Measurements from ENCODE around the gene ATN1.
"Not testable (repeated sequence)": the region's sequence is repeated elsewhere in the genome, so short reads cannot be mapped to it uniquely, and the experiment has no call there.

ATN1 gene, protein sequence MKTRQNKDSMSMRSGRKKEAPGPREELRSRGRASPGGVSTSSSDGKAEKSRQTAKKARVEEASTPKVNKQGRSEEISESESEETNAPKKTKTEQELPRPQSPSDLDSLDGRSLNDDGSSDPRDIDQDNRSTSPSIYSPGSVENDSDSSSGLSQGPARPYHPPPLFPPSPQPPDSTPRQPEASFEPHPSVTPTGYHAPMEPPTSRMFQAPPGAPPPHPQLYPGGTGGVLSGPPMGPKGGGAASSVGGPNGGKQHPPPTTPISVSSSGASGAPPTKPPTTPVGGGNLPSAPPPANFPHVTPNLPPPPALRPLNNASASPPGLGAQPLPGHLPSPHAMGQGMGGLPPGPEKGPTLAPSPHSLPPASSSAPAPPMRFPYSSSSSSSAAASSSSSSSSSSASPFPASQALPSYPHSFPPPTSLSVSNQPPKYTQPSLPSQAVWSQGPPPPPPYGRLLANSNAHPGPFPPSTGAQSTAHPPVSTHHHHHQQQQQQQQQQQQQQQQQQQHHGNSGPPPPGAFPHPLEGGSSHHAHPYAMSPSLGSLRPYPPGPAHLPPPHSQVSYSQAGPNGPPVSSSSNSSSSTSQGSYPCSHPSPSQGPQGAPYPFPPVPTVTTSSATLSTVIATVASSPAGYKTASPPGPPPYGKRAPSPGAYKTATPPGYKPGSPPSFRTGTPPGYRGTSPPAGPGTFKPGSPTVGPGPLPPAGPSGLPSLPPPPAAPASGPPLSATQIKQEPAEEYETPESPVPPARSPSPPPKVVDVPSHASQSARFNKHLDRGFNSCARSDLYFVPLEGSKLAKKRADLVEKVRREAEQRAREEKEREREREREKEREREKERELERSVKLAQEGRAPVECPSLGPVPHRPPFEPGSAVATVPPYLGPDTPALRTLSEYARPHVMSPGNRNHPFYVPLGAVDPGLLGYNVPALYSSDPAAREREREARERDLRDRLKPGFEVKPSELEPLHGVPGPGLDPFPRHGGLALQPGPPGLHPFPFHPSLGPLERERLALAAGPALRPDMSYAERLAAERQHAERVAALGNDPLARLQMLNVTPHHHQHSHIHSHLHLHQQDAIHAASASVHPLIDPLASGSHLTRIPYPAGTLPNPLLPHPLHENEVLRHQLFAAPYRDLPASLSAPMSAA (N-terminal part only)
- 2.1 to 38.3 (median 5.0) reads per million in 18 experiments for total RNA-seq

DNA sequence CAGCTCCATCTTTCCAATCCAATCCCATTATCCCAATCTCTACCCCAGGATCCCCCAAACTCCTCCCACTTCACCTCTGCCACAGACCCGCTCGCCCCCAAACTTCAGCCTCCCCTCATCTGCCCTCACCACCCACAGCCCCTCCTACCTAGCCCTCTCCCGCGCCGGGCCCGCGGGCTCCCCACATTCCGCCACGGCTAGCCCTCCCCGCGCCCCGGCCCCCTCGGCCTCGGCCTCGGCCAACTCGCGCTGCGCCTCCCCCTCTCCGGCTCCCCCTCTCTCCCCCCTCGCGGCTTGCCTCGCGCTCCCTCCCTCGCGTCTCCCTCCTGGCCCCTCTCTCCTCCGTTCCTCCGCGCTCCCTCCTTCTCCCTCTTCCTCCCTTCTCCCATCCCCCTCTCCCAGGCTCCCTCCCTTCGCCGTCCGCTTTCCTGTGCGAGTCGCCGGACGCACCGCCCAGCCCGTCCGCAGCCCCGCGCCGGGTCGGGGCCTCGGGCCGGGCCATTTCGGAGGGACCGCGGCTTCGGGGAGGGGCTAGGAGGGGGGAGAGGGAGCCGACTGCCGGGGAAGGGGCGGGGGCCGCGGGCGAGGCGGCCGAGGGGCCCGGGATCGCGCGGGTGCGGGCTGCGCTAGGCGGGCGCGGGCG is at the start of gene ATN1:
ATN1 (plus strand) TSS at position 581 of the 643 bp plus-strand sequence. CDS start 6,043 bp downstream, outside the sequence.
- peak in 1 of 2 donors; percentile 14 for DNase-seq

DNA sequence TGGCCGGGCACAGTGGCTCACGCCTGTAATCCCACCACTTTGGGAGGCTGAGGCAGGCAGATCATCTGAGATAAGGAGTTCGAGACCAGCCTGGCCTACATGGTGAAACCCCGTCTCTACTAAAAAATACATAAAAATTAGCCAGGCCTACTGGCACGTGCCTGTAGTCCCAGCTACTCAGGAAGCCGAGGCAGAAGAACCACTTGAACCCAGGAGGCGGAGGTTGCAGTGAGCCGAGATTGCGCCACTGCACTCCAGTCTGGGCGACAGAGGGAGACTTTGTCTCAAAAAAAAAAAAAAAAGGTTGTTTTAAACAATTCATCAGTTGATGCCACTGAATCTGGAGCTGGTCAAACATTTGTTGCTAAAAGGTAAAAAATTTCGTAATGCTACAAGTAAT is 47.9 kb upstream of the ATN1 start:
- peak in 1 of 2 donors; percentile 12 for DNase-seq

DNA sequence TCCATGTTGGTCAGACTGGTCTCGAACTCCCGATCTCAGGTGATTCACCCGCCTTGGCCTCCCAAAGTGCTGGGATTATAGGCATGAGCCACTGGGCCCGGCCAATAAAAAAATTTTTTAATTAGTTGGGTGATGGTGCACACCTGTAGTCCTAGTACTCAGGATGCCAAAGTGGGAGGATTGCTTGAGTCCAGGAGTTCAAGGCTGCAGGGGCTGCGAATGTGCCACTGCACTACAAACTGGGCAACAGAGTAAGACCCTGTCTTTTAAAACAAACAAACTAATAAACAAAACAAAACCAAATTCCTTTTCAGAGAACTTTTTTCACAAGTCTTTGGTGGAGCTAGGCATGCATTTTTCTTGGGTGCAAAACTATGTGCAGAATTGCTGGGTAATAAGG is 44.5 kb upstream of the ATN1 start:
- DNase-seq = no peak

DNA sequence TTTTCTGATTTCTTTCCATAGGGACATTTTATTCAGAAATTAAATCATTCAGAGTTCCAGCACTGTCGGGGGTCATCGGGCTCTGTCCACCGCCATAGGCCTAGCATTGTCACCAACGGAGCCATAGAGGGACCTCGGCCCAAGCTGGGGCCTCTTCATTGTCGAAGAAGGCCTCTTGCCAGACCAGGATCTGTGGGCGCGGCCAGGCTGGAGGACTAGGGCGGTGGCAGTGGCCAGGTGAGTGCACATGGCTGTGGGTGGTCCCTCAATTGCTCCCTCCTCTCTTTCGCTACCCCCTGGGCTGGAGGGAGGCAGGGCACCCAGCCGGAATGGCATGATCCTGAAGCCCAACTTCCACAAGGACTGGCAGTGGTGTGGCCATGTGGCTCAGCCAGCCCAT is 44.1 kb upstream of the ATN1 start:
- no peak for DNase-seq

DNA sequence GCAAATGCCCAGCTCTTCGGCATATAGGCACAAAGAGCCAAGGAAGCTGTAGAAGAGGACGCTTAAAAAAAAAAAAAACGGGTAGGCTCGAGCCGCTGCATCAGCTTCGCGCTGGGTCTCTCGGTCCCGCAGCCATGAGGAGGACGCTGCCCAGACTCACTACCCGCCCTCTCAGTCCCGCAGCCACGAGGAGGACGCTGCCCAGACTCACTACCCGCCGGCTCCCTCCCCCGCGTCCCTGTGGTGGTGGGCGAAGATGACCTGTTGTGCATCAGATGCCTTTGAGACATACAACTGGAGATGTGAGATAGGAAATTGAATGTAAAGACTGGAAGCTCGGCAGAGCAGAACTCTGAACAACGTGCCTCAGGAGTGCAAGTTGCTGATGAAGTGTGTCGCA is 43.2 kb upstream of the ATN1 start:
- no peak for DNase-seq

DNA sequence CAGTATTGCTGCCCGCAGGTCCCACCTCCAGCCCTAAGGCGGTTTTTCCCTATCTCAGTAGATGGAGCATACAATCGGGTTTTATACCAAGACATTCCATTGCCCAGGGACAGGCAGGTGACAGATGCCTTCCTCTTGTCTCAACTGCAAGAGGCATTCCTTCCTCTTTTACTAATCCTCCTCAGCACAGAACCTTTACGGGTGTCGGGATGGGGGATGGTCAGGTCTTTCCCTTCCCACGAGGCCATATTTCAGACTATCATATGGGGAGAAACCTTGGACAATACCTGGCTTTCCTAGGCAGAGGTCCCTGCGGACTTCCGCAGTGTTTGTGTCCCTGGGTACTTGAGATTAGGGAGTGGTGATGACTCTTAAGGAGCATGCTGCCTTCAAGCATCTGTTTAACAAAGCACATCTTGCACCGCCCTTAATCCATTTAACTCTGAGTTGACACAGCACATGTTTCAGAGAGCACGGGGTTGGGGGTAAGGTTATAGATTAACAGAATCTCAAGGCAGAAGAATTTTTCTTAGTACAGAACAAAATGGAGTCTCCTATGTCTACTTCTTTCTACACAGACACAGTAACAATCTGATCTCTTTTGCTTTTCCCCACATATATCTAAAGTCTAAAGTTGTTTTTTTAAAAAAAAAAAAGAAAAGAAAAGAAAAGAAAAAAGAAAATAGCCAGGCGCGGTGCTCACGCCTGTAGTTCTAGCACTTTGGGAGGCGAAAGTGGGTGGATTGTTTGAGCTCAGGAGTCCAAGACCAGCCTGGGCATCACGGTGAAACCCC is 41.4 kb upstream of the ATN1 start:
- DNase-seq = not testable (repeated sequence)

DNA sequence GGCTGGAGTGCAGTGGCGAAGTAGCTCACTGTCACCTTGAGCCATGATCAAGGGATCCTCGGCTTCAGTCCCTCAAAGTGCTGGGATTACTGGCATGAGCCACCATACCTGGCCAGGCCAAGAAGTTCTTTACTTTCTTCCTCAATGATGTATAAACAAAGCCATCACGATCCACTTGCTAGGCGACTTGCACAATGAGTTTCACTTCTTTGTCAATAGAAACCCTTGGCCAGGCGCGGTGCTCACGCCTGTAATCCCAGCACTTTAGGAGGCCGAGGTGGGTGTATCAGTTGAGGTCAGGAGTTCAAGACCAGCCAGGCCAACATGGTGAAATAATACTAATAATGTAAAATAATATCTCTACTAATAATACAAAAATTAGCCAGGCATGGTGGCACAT is 40.3 kb upstream of the ATN1 start:
- DNase-seq = peak; percentile 79 to 80

DNA sequence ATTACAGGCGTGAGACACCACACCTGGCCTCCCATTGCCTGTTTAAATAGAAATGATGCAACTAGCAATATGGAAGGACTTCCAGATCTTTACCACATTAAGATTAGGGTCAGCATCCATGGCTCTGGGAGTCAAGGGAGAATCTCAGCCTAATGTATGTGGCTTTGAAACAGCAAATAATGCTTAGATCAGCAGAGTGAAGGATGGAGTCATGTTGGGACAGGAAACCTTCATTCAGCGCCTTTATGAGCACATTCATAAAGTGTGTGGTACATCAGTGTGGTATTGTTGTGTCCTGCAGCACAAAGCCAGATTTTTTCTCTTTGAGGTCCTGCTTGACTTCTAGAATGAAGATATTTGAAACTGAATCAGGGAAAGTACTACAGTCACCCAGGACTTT is 39.4 kb upstream of the ATN1 start:
- DNase-seq = no peak

DNA sequence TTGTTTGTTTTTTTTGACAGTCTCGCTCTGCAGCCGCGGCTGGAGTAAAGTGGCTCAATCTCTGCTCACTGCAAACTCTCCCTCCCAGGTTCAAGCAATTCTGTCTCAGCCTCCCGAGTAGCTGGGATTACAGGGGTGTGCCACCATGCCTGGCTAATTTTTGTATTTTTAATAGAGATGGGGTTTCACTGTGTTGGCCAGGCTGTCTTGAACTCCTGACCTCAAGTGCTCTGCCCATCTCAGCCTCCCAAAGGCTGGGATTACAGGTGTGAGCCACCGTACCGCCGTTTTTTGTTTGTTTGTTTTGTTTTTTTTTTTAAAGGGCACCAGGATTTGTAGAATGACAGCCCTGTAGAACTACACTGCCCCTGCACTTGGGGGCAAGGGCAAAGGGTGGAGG is 39.0 kb upstream of the ATN1 start:
- DNase-seq = not testable (repeated sequence)

DNA sequence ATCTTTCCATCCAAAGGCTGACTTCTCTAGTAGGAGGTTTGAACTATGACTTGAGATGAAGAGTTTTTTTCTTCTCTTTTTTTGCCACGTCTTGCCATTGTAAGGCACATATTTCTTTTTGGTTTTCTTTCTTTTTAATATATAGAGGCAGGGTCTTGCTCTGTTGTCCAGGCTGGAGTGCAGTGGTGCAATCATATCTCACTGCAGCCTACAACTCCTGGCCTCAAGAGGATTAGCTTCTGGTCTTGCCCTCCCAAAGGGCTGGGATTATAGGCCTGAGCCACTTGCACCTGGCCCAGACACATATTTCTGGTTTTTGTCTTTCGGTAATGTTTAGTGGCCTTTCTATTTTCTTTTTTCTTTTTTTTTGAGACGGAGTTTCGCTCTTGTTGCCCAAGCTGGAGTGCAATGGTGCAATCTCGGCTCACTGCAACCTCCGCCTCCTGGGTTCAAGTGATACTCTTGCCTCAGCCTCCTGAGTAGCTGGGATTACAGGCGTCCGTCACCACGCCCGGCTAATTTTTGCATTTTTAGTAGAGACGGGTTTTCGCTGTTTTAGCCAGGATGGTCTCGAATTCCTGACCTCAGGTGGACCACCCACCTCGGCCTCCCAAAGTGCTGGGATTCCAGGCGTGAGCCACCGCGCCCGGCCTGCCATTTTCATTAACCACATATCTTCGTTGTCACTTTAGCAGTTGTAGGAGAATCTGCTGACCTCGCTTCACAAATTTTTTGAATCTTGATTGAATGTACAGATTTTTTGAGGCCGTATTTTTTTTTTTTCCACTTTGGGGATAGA is 37.8 kb upstream of the ATN1 start:
- DNase-seq = not testable (repeated sequence)

DNA sequence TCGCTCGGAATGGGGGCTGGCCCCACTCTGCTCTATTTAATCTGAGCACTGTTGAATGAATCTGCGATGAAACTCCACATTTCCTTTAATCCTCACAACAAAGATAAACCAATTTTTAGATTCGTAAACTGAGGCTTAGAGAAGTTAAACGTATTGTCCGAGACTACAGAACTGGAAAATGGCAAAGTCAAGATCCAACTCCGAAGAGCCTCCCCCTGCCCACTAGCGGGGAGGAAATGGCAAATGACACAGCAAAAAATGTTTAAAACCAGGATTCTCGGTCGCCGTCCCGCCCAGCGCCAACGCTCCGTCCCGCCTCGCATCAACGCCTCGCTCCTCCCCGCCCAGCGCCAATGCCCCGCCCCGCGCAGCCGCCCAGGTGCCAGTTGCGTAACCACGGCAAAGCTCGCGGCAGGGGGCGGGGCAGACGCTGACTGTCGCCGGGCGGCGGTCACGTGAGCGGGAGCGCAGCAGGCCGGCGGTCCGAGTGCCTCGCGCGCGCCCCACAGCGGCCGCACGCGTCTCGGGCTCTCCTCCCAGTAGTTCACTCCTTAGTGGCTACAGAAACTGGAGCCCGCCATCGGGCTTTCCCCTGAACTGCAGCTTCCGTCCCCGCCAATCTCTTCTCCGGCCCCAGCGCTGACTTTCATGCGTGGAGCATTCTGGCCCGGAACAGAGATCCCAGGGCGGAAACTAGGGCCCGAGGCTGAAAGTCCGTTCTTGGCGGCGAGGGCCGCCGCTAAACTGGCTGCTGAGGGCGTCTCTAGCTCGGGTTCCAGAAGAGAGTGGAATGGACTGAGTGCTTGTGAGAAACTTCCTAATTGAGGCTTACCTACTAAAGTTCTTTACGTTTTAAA is 36.7 kb upstream of the ATN1 start:
- peak; percentile 98 for DNase-seq

DNA sequence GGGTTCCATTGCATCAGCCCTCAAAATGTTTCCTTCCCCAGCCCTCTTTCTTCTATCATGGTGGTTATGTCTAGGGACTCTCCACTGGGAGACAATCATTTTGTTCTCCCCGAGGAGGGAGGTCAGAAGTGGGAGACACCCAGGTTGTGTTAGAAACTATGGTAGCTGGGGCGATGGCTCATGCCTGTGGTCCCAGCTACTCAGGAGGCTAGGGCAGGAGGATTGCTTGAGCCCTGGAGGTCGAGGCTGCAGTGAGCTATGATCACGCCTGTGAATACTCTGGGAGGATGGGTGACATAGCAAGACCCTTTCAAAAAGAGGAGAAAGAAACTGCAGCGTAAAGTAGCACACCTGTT is 36.1 kb upstream of the ATN1 start:
- no peak for DNase-seq

DNA sequence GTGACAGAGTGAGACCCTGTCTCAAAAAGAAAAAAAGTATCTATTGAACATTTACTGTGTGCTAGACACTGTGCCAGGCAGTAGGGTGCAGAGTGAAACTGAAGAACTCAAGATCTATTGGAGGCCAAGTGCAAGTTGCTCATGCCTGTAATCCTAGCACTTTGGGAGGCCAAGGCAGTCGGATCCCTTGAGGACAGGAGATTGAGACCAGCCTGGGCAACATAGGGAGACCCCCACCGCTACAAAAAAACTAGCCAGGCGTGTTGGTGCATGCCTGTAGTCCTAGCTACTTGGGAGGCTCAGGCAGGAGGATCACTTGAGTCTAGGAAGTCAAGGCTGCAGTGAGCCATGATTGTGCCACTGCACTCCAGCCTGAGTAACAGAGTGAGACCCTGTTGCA is 35.1 kb upstream of the ATN1 start:
- not testable (repeated sequence) for DNase-seq

DNA sequence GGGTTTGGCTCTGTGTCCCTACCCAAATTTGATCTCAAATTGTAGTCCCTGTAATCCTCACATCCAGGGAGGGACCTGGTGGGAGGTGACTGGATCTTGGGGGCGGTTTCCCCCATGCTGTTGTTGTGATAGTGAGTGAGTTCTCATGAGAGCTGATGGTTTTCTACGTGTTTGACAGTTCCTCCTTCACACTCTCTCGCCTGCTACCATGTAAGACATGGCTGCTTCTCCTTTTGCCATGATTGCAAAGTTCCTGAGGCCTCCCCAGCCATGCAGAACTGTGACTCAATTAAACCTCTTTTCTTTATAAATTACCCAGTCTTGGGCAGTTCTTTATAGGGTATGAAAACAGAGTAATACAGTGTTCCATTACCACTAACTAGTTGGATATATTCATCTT is 33.4 kb upstream of the ATN1 start:
- DNase-seq = peak; percentile 58 to 70

DNA sequence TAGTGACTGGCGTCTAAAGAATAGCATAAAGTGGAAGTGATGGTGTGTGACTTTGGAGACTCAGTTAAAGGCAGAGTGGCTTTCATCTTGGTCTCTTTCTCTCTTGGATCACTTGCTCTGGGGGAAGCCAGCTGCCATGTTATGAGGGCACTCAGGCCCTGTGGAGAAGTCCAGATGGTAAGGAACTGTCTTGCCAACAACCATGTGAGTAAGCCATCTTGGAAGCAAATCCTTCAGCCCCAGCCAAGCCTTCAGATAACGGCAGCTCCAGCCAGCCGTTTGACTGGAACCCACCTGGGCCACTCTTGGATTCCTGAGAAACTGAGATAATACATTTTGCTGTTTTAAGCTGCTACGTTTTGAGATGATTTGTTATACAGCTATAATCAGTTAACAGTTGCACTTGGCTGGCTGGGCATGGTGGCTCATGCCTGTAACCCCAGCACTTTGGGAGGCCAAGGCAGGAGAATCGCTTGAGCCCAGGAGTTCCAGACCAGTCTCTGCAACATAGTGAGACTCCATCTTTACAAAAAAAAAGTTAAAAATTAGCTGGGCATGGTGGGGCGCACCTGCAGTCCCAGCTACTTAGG is 30.8 kb upstream of the ATN1 start:
- no peak for DNase-seq

DNA sequence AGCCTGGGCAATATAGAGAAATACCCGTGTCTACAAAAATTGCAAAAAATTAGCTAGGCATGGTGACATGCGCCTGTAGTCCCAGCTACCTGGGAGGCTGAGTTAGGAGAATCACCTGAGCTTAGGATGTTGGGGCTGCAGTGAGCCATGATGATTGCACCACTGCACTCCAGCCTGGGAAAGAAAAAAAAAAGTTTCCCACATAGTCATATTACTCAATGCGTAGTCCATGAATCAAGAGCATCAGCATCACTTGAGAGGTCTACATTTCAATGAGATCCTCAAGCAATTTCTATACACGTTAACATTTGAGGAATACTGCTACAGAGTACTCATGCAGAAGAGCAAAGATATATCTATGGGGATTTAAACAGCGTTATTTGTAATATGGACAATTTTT is 28.3 kb upstream of the ATN1 start:
- no peak for DNase-seq

DNA sequence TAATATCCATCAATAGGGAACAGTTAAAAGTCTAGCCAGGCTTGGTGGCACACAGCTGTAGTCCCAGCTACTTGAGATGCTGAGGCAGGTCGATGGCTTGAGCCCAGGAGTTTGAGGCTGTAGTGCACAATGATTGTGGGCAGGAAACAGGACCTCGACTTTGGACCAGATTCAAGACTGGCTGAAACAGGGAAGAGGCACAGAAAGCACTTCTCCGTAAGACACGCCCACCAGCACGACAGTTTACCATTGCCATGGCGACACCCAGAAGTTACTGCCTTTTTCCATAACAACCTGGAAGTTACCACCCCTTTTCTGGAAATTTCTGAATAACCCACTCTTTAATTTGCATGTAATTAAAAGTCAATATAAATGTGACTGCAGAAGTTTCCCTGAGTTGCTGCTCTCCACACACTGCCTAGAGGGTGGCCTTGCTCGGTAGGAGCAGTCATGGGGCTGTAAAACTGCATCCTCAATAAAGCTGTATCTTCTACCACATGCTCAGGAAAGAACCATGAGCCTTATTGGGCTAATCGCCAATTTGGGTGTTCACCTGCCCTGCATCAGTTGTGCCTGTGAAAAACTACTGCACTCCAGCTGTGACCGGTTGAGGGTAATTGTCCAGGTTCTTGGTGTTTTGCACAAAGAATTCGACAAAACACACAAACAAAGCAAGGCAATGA is 27.8 kb upstream of the ATN1 start:
- DNase-seq = peak; percentile 84 to 88

DNA sequence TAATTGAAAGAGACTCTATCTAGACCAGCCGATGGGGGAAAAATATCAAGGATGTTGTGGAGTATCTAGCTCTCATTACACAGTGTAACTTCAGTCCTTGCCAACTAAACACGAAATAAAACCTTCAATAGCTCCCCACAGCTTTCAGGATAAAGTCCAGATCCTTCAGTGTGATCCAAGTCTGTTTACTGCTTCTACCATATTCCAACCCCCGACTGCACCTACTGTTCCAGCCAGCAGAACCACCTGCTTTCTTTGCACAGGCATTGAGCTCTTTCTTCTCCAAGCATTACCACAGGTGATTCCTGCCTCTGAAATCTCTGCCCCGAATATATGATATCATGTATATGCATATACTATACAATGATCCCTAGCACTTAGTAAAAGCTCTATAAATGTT is 25.3 kb upstream of the ATN1 start:
- no peak for DNase-seq

DNA sequence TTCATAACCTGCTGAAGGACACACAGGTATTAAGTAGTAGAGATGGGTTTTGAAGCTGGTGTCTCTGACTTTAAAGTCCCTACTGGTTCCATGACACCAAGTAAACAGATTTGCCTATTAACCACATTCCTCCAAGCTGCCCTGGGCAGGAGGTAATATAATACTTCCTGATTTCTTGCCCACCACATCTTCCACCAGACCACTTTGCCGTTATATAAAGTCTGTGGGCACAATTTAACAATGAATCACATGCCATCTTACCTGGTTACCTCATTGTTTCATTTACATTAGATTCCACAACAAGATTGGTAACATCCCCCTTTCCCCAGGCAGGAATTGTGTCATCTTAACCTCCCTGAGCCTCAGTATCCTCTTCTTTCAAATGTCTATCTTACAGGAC is 24.0 kb upstream of the ATN1 start:
- DNase-seq = no peak

Data from inflammatory macrophage (primary cell).